GM21367 (cell line): ENCODE data around the gene TCFL5.

ENCODE experiments used
- ATAC-seq: cut with Tn5 transposase; IDR thresholded peaks from one replicate; pipeline ENCODE4 v1.9.1; 2021; ENCODE audit not compliant: unreplicated experiment

Gene TCFL5

GRCh38 chr20:62814060-62814708 lies 47.4 kb downstream of the TCFL5 start:
- no peak for ATAC-seq

- ATAC-seq, result no peak
Measured at GRCh38 chr20:62813588-62813987, 48.0 kb downstream of the TCFL5 start.

- no peak for ATAC-seq
Measured at GRCh38 chr20:62812907-62813200, 48.8 kb downstream of the TCFL5 start.

GRCh38 chr20:62812181-62812906 lies 49.3 kb downstream of the TCFL5 start:
- no peak for ATAC-seq

- ATAC-seq, result no peak
Measured at GRCh38 chr20:62811720-62812119, 49.9 kb downstream of the TCFL5 start.

- ATAC-seq, result no peak
Measured at GRCh38 chr20:62811320-62811719, 50.3 kb downstream of the TCFL5 start.

- no peak for ATAC-seq
Measured at GRCh38 chr20:62809530-62810428, 51.8 kb downstream of the TCFL5 start.

- ATAC-seq, result no peak
Measured at GRCh38 chr20:62808211-62808865, 53.3 kb downstream of the TCFL5 start.

- ATAC-seq, result no peak
Measured at GRCh38 chr20:62807444-62808210, 54.0 kb downstream of the TCFL5 start.

GRCh38 chr20:62806383-62807050 lies 55.1 kb downstream of the TCFL5 start:
- no peak for ATAC-seq

- ATAC-seq, result no peak
Measured at GRCh38 chr20:62805711-62806382, 55.8 kb downstream of the TCFL5 start.

- ATAC-seq, result no peak
Measured at GRCh38 chr20:62805155-62805710, 56.4 kb downstream of the TCFL5 start.

GRCh38 chr20:62804627-62805154 lies 56.9 kb downstream of the TCFL5 start, which contains the start of gene OGFR:
Gene OGFR (plus strand): TSS chr20:62804835. CDS start chr20:62804860, 25 bp downstream.
- peak; percentile 33 for ATAC-seq

GRCh38 chr20:62804021-62804626 lies 57.5 kb downstream of the TCFL5 start:
- ATAC-seq, result no peak

GRCh38 chr20:62802026-62802712 lies 59.5 kb downstream of the TCFL5 start:
- ATAC-seq, result no peak

- ATAC-seq, result no peak
Measured at GRCh38 chr20:62801284-62802010, 60.2 kb downstream of the TCFL5 start.
